ENCODE results near the gene TANC1.

- no peak for TF ChIP-seq CTCF (conservative IDR thresholded peaks at IDR 0.05; ENCODE audit: low read length)
- TF ChIP-seq EZH2phosphoT487 (IDR thresholded peaks at IDR 0.05; ENCODE audit: borderline replicate concordance) = no peak
Observed at GRCh38 chr2:159029936-159030335, 61.5 kb downstream of the TANC1 start.
